GM21528 (cell line): ENCODE data around the gene CYP19A1.

ENCODE experiments used
- ATAC-seq: cut with Tn5 transposase; IDR thresholded peaks from one replicate; pipeline ENCODE4 v1.9.1; 2021; ENCODE audit warnings: mild to moderate bottlenecking, moderate library complexity; ENCODE audit not compliant: unreplicated experiment, low FRiP score

Gene CYP19A1

DNA sequence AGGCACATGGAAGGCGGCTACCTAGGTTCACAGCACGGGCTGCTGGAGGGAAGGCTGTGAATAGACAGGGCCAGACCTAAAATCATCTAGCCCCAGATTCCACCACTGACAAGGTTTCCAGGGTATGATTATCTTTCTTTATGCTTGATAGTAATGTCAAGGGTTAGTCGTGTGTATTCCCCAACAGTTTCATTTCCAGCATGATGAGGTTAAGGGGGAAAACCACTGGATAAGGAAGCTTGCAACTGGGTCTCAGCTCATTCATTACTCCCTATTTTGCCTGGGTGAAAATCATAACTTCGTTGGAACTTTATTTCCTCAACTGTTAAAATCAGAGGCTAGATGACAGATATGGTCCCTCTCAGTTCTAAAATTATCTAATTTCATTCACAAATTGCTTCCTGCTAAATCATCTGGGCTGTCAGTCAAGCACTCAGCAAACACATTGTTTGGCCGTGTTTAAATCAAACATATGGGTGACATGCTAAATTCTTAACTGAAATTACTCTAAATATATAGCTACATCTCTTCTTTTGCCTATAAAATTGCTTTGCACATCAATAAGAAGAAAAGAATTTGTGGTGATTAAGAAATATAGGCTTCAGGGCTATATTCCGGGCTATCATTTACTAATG is 111.7 kb downstream of the CYP19A1 start:
- no peak for ATAC-seq

DNA sequence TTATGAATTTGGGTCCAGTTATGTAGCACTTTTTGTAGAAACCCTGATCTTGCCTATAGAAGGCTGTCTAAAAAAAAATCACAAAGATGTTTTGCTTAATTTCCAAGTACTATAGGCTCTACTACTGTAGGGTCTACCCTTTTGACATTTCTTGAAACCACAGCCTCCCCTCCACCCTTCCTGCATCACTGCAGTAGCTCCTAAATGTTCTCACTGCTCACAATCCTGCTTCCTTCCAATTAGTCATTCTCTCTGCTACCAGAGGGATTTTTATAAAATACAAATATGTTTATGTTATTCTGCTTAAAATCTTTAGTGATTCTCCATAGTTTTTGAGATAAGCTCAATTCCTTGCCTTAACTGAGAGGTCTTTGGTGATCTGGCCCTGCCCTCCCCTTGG is 114.0 kb downstream of the CYP19A1 start:
- no peak for ATAC-seq

GRCh38 chr15:51223771-51224229 is 114.6 kb downstream of the CYP19A1 start:
- no peak for ATAC-seq

- ATAC-seq = no peak
These were observed 120.0 kb downstream of the CYP19A1 start for GRCh38 chr15:51218299-51218938.

DNA sequence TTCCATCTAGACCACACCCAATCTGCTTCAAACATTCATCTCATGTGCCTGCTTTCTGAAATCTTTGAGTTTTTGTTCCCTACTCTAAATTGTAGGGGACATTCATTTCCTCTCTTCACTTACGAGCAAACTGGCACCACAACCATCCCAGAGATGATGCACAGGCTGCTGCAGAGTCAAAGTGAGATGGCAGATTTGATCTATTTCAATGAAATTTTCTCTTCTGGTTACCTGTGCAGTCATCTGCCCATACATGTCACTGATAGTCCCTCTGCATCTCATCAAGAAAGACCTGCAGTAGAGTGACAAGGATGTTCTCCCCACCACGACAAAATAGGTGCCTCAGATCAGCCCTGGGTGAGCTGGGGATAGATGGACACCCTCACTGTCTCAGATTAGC is 125.5 kb downstream of the CYP19A1 start:
- no peak for ATAC-seq

DNA sequence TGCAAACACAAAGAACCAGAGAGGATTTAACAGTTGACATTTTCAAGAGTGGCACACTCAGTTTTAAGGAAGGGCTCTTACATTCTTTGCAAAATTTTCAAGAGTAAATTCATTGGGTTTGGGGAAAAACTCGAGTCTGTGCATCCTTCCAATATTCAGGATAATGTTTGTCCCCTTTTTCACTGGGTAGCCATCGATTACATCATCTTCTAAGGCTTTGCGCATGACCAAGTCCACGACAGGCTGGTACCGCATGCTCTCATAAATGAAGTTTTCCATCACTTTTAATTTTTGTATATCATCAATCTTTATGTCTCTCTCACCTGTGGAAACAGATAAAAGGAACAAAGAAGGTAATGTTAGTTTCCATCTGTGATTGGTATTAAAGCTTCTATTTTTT is 126.2 kb downstream of the CYP19A1 start:
- no peak for ATAC-seq

- no peak for ATAC-seq
These were observed 133.1 kb downstream of the CYP19A1 start for GRCh38 chr15:51205050-51205975.

GRCh38 chr15:51203797-51204196 is 134.6 kb downstream of the CYP19A1 start:
- ATAC-seq = no peak

DNA sequence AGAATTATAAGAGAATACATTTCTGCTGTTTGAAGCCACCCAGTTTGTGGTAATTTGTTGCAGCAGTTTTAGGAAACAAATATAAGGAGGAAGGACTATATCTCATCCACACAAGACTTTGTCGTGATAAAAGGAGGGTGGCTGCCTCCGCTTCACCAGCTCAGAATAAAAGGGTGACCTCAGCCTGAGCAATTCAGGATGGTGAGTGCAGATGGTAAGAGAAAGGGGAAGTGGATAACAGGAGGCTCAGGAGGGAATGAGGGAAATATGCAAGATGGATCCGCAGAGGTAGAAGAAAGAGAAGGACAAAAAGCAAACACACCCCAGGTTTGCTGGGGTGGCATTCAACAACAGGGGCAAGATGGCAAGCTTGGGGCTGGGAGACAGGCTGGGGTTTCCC is 135.6 kb downstream of the CYP19A1 start:
- ATAC-seq = no peak

- ATAC-seq = no peak
These were observed 136.8 kb downstream of the CYP19A1 start for GRCh38 chr15:51201581-51201980.

- ATAC-seq = no peak
These were observed 137.6 kb downstream of the CYP19A1 start for GRCh38 chr15:51200792-51201191.

GRCh38 chr15:51199541-51199940 is 138.9 kb downstream of the CYP19A1 start:
- no peak for ATAC-seq

GRCh38 chr15:51198701-51199232 is 139.6 kb downstream of the CYP19A1 start:
- no peak for ATAC-seq

- ATAC-seq = no peak
These were observed 142.9 kb downstream of the CYP19A1 start for GRCh38 chr15:51195459-51195858.

GRCh38 chr15:51193979-51194378 is 144.4 kb downstream of the CYP19A1 start:
- ATAC-seq = no peak

GRCh38 chr15:51193526-51193925 is 144.9 kb downstream of the CYP19A1 start:
- ATAC-seq = no peak

GRCh38 chr15:51192521-51193280 is 145.7 kb downstream of the CYP19A1 start:
- no peak for ATAC-seq

DNA sequence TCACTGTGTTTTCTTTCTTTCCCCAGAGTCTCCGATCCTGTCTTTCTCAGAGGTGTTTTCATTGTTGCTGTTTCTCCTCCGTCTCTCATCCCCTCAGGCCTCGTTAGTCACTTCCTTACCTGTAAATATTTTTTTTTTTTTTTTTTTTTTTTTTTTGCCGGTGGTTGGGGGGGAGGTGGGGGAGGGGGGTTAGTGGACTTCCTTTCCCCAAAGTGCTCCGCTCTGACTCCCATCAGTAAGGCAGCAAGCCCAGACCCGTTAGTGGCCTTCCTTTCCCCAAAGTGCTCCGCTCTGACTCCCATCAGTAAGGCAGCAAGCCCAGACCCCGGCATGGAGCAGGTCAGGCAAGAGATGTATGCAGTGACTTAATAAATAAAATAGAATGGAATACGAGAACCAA is 146.6 kb downstream of the CYP19A1 start:
- ATAC-seq = no peak

GRCh38 chr15:51191072-51191670 is 147.2 kb downstream of the CYP19A1 start:
- no peak for ATAC-seq
